ENCODE data around the gene PRKCA.

- TF ChIP-seq, protein P1, sequence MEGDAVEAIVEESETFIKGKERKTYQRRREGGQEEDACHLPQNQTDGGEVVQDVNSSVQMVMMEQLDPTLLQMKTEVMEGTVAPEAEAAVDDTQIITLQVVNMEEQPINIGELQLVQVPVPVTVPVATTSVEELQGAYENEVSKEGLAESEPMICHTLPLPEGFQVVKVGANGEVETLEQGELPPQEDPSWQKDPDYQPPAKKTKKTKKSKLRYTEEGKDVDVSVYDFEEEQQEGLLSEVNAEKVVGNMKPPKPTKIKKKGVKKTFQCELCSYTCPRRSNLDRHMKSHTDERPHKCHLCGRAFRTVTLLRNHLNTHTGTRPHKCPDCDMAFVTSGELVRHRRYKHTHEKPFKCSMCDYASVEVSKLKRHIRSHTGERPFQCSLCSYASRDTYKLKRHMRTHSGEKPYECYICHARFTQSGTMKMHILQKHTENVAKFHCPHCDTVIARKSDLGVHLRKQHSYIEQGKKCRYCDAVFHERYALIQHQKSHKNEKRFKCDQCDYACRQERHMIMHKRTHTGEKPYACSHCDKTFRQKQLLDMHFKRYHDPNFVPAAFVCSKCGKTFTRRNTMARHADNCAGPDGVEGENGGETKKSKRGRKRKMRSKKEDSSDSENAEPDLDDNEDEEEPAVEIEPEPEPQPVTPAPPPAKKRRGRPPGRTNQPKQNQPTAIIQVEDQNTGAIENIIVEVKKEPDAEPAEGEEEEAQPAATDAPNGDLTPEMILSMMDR (IDR thresholded peaks at IDR 0.05) = no peak
- TF ChIP-seq POLR2A (IDR thresholded peaks at IDR 0.05) = no peak
Observed at GRCh38 chr17:66611397-66611796, 309.0 kb downstream of the PRKCA start.

All from vagina (tissue), 2 donors.